Fibroblast of skin of scalp (primary cell): ENCODE measurements around the gene PRPF4. TPM values are rescaled to one million over a fixed set of nuclear protein-coding genes. Genes with fewer than 3 reads are reported as not detected.
"Not testable (repeated sequence)": the region's sequence is repeated elsewhere in the genome, so short reads cannot be mapped to it uniquely, and the experiment has no call there.

ENCODE experiments used
- DNase-seq: peaks from one replicate; pipeline ENCODE4 v3.0.0-alpha.2; 2013
- polyA plus RNA-seq, 2 experiments: library from polyadenylated mRNA; unstranded; fragments of 120-200 nt; gene quantifications; one replicate each; pipeline ENCODE4 v1.2.1, GENCODE V29; 2013; ENCODE audit not compliant: insufficient read length in 2 of 2

Gene PRPF4
- polyA plus RNA-seq (2013, experiment 1 of 2; ENCODE audit: insufficient read length): 23.9 TPM
- polyA plus RNA-seq (2013, experiment 2 of 2; ENCODE audit: insufficient read length): 23.3 TPM

DNA sequence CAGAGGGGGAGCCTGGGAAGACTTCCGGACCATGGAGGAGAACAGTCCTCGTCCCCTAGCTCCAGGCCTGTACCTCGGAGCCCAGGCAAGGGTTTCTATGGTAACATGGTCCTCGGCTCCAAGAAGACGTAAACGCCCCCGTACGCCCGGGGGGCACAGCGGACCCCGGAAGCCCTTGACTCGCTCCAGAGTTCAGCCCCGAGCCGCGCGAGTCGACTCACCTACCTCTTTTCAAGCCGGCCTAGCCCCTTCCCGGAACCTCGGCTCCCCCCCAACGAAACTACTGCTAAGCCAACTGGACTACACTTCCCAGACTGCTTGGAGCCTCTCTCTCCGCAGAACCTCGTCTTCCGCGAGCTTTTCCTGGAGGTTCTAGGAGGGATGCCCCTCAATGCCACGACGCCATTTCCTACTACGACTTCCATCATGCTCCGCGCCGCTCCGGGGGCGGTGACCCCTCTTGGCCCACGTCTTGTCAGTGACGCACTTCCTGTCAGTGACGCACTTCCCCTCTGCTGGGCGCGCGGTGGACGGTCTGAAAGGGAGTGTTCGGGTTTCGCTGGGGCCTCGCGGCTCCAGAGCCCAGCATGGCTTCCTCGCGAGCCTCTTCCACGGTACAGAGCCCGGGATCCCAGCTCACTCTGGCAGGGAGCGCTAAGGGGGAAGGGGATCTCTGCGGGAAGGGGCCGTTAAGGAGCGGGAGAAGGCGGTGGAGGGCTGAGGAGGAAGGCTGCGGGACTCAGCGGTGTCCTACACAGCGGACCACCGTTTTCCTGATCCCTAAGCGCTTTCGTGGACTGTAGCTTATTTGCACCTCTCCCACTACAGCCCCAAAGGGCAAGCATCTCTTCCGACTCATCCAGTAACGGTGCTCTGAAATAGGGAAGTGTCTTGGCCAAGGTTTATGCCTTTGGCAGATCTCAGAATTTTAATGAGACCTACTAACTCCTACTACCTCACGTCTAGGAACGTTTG, at the start of gene PRPF4, which contains the start of gene CDC26:
PRPF4 (plus strand) TSS at position 502 of the 975 bp plus-strand sequence; CDS start at position 588, 86 bp downstream.
CDC26 (minus strand) TSS at position 416 of the 975 bp plus-strand sequence. CDS start 3,065 bp downstream, outside the sequence.
- peak; percentile 99 for DNase-seq

DNA sequence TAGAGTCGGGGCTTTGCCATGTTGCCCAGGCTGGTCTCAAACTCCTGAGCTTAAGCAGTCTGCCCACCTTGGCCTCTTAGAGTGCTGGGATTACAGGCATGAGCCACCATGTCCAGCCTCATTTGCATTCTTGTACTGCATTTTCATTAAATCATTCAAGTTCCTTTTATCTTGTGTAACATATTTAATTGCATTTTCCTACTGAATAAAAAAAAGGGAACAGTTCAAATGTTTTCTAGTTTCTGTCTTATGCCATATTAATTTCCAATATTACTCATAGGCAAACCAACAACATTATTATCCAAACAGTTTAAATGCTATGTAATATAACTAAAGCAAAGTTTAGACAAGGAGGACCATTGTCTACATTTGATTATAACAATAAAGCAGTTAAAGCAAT, 48.0 kb upstream of the PRPF4 start:
- DNase-seq: no peak

DNA sequence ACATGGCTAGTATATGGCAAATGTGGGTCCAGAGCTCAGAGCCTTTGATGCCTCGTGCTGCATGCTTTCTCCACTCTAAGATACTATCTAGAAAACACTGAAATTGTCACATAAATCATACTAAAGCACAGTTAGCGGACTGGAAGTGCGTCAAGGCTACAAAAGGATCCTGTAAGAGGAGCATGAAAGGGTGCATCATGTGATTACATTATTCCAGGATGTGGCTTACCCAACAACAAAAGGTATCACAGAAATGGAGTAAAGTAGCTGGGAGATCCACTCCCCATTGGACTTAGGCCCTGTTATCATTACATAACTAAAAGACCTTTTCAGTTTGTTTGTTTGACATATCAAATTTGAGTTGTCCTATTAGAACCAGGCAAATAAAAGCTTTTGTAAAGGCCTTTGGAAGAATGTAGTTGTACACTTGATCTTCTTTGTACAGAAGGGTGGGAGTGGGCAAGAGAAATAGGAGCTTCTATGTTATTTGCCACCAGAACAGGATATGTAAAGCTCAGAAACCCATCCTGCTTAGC, 47.3 kb upstream of the PRPF4 start:
- no peak for DNase-seq

DNA sequence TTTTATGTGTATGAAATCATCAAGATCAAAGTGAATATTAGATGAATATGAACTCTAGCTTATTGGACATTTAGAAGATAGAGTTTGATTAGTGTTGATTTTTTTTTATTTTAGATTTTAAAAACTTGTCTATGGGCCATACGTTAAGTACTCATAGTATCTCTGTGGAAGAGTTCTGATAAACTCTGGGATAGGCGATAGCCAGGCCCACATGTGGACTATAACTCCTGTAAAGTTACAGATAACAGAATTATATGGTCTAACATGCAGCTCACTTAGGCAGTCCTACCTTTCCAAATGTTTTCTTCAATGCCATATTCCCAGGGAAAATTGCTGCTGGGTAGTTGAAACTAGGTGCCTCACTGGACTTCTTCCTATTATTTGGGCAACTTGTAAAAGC, 43.8 kb upstream of the PRPF4 start:
- no peak for DNase-seq

DNA sequence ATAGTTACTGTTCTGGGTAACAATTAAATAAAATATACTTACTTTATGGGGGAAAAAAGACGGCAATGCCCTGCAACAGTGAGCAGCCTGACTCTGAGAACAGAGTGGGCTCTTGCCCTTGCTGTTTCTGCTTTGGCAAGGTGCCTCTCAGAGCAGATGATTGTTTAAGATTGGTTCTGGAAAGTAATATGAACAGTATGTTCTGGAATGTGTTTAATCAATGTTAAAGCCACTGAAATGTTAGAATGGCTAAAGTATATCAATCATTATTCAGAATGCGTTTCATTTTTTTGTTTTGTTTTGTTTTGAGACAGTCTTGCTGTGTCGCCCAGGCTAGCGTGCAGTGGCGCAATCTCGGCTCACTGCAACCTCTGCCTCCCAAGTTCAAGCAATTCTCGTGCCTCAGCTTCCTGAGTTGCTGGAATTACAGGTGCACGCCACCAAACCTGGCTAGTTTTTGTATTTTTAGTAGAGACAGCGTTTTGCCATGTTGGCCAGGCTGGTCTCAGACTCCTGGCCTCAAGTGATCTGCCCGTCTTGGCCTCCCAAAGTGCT, 39.7 kb upstream of the PRPF4 start:
- DNase-seq: not testable (repeated sequence)

DNA sequence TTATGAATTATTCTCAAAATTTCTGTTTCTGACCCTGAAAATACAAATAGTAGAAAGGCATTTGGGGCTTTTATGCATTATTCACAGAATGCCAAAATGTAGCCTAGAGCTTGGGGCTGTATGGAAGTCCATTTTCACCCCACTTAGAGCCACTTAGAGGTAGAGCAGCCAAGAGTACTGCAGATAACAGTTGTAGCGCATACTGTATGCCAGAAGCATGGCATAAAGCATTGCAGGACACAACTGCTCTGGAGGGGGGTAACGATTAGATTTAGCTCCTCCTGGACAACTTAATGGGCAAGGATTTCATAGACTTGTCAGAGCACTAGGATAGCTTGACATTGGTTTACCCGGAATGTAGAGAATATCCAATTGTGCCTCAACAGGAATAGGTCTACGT, 38.4 kb upstream of the PRPF4 start:
- DNase-seq: no peak

DNA sequence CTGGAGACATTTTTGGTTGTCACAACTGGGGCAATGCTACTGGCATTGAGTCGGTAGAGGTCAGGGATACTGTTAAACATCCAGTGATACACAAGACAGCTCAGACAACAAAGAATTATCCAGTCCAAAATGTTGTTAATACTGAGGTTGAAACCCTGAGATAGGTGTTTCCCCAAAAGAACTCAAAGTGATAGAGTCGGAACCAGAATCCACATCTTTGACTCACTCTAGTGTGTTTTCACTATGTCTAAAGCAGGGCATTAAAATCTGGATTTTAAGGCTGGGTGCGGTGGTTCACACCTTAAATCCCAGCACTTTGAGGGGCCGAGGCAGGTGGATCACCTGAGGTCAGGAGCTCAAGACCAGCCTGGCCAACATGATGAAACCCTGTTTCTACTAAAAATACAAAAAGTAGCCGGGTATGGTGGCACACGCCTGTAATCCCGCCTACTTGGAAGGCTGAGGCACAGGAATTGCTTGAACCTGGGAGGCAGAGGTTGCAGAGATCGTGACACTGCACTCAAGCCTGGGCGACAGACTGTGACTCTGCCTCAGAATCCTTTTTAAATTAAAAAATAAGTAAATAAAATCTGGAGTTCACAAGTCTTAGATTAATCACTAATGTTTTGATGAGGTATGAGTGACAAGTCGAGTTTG, 37.1 kb upstream of the PRPF4 start:
- no peak for DNase-seq

DNA sequence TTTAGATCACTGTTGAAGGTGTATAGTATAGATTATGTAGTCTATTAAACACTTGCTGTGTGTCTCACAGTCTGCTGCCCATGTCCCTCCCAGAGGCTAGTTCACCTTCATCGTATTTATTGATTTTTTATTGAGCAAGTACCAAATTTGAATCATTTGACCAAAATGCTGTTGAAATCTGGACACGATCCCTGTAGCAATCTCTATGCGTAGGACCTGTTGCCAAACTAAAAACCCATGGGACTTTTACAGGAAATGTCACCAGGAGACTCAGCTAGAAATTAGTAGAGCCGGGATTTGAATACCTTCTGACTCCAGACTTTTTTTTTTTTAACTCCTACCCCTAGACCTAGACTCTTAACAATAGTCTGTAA, 36.6 kb upstream of the PRPF4 start:
- no peak for DNase-seq

DNA sequence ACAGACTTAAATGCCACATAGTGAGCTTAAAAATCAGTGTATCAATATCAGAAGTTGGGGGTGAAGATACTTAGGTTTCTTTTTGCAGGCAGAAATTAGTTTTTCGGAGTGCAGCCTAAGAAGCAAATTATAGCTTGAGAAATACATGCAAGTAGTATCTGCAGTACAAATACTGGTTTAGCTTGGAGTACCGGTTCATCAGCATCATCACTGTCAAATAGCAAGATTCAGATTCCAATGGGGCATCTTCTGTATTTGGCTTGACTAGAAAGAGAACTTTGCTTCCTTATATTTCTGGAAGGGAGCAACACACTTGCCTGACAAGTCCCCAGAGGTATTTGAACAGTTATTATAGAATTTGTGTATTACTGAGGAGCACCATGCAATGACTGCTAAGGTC, 34.3 kb upstream of the PRPF4 start:
- no peak for DNase-seq

DNA sequence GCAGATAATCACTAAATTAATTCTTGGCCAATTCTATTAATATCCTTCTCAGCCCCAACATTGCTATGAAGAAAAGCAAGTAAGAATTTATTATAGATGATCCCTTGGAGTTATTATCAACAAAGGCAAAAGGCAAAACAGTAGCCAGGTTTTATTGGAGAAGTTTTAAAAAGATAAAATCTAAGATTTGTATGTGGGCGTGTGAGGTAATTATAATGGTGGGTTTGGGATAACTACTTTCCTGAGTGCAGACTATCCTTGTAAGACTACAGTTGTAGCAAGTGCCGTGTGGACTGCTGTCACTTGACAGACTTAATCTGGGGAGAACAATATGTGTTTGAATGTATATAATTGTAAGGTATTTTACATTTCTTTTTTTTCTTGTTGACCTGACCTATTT, 30.9 kb upstream of the PRPF4 start:
- DNase-seq: no peak

DNA sequence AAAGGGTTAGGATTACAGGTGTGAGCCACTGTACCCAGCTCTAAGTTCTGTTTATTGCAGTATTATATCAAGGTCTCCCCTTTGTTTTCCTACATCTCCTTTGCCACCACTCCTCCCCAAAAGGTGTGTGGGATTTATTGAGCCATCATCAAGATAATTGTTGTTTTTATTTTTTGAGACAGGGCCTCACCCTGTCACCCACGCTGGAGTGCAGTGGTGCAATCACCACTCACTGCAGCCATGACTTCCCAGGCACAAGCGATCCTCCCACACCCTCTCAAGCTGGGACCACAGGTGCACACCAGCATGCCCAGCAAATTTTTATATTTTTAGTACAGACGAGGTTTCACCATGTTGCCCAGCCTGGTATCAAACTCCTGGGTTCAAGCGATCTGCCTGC, 29.6 kb upstream of the PRPF4 start:
- DNase-seq: no peak

DNA sequence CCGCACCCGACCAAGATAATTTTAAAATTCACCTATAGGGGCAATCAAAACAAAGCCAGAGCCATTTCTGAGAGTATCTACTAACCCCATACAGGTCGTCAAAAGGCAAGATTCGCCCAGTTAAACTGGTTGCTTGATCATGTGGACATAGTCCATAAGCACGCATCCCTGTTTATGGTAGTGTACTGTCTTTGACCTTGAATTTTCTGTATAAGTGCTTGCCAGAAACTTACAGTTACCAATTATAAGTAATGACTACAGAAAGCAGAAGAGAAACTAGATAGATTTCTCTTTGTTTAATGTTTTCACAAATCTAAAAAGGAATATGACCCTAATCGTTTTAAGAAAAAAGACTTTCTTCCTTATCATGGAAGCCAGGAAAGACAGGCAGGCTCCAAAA, 28.5 kb upstream of the PRPF4 start:
- no peak for DNase-seq

DNA sequence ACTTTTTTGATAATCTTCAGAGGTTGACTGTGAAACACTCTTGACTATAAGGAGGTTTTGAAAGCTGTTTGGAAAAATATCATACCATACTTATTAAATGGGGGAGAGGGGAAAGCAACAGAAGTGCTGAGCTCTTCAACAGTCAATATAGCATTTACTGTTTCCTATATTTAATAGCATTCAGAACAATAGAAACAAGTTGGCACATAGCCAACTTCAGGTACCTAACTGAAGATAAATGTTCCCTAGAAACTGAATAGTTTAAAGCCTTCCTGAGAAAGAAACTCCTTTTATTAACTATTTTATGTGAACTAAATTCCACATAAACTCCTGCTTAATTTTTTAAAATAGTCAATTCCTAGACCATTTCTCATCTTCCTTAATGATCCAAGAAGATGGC, 27.8 kb upstream of the PRPF4 start:
- no peak for DNase-seq

DNA sequence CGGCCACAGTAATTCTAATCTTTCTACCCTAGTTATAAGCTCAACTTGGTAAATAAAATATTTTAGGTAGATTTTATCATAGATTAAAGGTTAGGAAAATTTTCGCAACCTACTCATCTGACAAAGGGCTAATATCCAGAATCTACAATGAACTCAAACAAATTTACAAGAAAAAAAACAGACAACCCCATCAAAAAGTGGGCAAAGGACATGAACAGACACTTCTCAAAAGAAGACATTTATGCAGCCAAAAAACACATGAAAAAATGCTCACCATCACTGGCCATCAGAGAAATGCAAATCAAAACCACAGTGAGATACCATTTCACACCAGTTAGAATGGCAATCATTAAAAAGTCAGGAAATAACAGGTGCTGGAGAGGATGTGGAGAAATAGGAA, 25.8 kb upstream of the PRPF4 start:
- DNase-seq: not testable (repeated sequence)

DNA sequence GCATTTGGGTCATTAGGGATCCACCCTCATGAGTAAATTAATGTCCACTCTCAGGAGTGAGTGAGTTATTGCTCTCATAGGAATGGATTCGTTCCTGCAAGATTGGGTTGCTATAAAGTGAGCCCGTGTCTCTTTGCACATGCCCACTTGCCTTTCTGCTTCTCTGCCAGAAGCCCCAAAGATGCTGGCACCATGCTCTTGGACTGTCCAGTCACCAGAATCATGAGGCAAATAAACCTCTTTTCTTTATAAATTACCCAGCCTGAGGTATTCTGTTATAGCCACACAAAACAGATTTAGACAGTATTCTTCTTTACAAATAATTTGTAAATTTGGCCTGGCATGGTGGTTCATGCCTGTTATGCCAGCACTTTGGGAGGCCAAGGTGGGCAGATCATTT, 24.7 kb upstream of the PRPF4 start:
- DNase-seq: no peak

DNA sequence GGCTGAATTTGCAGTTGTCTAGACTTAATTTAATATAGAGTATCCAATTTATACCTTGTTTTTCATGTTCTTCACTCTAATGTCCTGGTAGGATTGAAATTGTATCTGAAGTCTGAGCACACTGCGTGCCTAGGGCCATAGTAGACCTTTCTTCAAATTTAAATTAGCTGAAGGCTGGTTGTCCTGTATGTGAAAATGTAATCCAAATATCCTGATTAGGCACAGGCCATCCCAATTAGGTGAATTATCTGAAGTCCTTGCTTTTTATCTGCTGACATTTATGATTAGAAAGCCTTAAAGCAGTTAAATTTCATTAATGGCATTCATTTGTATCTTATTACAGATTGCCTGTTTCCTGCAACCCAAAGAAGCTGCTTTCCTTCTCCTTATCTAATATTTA, 20.5 kb upstream of the PRPF4 start:
- DNase-seq: no peak

DNA sequence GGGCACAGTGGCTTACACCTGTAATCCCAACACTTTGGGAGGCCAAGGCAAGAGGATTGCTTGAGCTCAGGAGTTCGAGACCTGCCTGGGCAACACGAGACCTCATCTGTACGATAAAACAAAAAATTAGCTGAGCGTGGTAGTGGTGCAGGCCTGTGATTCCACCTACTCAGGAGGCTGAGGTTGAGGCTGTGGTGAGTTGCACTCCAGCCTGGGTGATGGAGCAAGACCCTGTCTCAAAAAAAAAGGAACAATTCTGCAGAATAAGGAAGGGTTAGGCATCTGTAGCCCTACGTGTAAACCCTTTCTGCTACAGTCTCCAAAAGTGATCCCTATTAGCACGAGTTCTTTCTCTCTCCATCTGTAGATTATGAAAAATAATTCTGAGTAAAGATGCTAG, 20.0 kb upstream of the PRPF4 start:
- DNase-seq: no peak

DNA sequence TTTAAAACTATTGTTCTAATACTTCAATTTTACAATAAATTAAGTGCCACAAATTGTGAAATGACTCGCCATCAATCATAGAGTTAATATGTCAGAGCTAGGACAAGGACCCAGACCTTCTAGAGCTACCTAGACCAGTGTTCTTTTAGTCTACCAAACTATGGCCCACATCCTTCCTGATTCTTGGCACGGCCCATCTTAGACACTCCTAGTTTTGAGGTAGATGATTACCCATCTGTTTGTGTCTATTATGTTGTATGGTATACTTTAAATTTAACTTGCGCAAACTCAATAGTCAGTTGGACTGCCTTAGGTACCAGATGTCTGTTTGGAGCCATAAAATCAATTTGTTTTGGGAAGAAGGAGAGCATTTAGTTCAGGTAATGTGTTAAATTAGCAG, 17.6 kb upstream of the PRPF4 start:
- no peak for DNase-seq

DNA sequence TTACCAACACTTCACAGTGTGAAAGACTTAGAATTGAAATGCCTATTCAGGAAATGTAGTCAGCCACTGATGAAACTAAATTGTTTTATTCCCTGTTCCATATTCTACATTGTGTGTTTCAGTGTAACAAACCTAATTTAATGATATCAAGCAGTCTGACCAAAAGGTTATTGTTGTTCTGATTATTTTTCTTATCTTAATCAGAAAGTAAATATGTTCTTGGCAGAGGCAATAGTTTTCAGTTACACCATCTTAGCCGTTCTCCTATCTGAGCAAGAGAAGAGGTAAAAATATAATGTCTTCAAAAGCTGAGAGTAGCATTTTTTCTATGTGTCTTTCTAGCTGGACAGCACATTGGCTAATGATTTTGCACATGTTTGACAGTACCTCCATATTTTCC, 17.2 kb upstream of the PRPF4 start:
- no peak for DNase-seq

DNA sequence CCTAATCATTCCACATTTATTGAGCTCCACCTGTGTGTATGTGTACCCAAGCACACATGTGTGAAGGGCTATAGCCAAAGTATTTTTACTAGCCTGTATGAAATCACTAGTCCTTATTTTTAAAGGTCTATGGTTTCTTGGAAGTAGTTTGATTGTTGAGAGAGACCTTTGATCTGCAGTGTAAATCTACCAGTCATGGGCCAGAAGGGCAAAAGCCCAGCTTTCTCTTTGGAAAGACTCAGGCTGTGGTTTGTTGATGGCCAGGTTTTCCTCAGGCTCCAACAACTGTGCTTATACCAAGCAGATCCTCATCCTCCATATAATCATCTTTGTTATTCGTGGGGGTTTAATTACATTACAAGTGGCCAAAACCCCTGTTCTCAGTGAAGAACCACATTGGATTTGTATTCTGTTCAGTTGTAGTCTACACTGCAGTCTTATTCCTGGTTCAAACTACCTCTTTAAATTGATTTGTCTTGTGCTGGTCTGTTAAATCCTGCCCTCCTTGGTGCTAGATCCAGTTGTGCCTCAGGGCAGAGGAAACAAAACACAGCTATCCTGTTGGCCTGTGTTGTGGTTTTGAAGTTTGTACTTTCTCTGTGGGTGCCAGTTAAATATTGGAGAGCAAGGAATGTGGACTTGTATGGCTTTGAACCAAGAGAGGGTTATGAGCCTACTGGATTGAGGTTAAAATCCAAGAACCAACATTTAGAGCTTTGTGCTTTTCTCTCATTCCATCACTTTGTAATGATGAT, 13.4 kb upstream of the PRPF4 start:
- DNase-seq: no peak

DNA sequence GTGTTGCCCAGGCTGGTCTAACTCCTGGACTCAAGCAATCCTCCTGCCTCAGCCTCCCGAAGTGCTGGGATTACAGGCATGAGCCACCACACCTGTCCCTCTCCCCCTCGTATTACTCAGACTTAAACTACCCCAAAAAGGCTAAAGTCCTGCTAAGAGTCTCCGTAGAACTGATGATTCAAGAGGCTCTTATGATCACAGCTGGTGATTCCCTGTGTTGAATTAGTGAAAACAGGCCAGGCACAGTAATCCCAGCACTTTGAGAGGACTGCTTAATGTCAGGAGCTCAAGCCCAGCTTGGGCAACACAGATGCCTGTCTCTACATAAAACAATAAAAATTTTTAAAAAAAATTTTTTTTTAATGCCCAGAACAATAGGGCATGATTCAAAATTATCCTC, 9.3 kb upstream of the PRPF4 start:
- DNase-seq: no peak

DNA sequence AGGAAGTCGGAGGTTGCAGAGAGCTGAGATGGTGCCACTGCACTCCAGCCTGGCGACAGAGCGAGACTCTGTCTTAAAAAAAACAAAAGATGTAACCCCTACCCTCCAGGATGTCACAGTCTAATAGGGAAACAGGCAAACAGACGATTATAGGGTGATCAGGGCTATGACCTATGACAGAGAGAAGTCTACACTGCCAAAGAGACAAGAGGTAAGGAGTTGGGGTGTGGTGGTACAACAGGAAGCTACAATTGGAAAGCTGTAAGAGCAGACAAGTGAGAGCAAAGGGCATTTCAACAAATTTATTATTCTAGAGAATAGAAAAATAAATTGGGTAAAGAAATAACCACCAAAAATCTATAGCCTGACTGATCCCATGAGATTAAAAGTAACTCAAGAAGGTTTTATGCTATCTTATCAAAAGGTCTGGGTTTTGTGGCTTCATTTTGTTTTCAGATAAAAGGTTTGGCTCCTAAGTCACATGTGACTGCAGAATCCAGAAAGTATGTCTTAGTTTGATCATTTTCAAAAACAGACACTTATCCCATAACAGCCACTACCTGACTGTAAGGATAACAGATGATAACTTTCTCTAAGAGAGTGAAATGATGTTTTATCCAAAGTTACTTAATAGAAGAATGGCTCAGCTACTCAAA, 7.4 kb upstream of the PRPF4 start:
- no peak for DNase-seq
